Small intestine (tissue), 7 donors: ENCODE measurements around the gene KCNG3. TPM values are rescaled to one million over a fixed set of nuclear protein-coding genes. Genes with fewer than 3 reads are reported as not detected.
A peak's percentile ranks its signal among the peaks of the same experiment; 100 is the strongest.

ENCODE experiments used
- DNase-seq, 2 donors: peaks; one replicate each; pipeline versions ENCODE4 v3.0.0 to v3.0.0-alpha.2; 2013
- FAIRE-seq: peaks from 2 replicates; lab custom pipeline; 2012; peaks lifted over from hg19 to GRCh38; lab: Jason Lieb, UNC
- H3K27ac ChIP-seq, 3 donors: one replicate each; pipeline ENCODE4 v1.5.1; 2013; ENCODE audit warnings: low read length in 2 of 3, mild to moderate bottlenecking in 2 of 3, control low read depth in 1 of 3, inconsistent platforms in 1 of 3, low read depth in 1 of 3, moderate library complexity in 1 of 3
- H3K27me3 ChIP-seq, 3 donors: one replicate each; pipeline ENCODE4 v1.6.1; 2013; ENCODE audit warnings: low read length in 3 of 3, inconsistent platforms in 1 of 3; ENCODE audit not compliant: control insufficient read depth in 3 of 3, insufficient read depth in 3 of 3
- H3K36me3 ChIP-seq, 3 donors: one replicate each; pipeline ENCODE4 v1.6.1; 2013; ENCODE audit warnings: low read length in 3 of 3, inconsistent platforms in 1 of 3, low read depth in 1 of 3, mild to moderate bottlenecking in 1 of 3, moderate library complexity in 1 of 3; ENCODE audit not compliant: control insufficient read depth in 3 of 3, insufficient read depth in 2 of 3
- H3K4me1 ChIP-seq, 3 donors: one replicate each; pipeline ENCODE4 v1.6.1; 2013; ENCODE audit warnings: low read length in 2 of 3, inconsistent platforms in 1 of 3, low read depth in 1 of 3, mild to moderate bottlenecking in 1 of 3, moderate library complexity in 1 of 3; ENCODE audit not compliant: control insufficient read depth in 3 of 3, insufficient read depth in 2 of 3
- H3K4me3 ChIP-seq, 3 donors: one replicate each; pipeline ENCODE4 v1.5.1; 2013; ENCODE audit warnings: low read length in 3 of 3, control low read depth in 1 of 3, inconsistent platforms in 1 of 3, low read depth in 1 of 3, mild to moderate bottlenecking in 1 of 3, moderate library complexity in 1 of 3
- H3K9me3 ChIP-seq, 2 donors: one replicate each; pipeline ENCODE4 v1.6.1; 2013; ENCODE audit warnings: low read depth in 1 of 2, low read length in 1 of 2; ENCODE audit not compliant: control insufficient read depth in 2 of 2, insufficient read depth in 1 of 2
- WGBS, 3 donors: extraction: QIAGEN DNeasy Blood & Tissue Kit; methylation state at CpG; one replicate each; pipeline ENCODE4 v1.1.7; 2013; 5-methylcytosine and 5-hydroxymethylcytosine counted together
- polyA plus RNA-seq, 4 donors: library from polyadenylated mRNA; stranded (reverse) in 3 of 4; unstranded in 1 of 4; fragments of 200-250 nt in 3 of 4; fragments of 120-200 nt in 1 of 4; gene quantifications; one replicate each; pipeline versions ENCODE4 v1.2.1 to v1.2.3, GENCODE V29; 2013
- donor health status: healthy with polysubstance abuse.
- donor health status: control.
- donor health status: control.
- donor health status: Bipolar disorder and iron deficiency.
- donor health status: healthy.

KCNG3 gene
- polyA plus RNA-seq, 4 donors, result 0.03 to 0.15 TPM; not detected in 2

- no peaks in the 10 kb centered on the region for H3K9me3 ChIP-seq
- H3K27ac ChIP-seq, result peak overlapping the region in 1 of 3 donors; percentile 20
- H3K27me3 ChIP-seq, result peaks cover 6 to 26% (median 11%) of the 10 kb centered on the region in 3 donors
- no peak for FAIRE-seq
- peak; percentile 78 to 89 for DNase-seq
- H3K36me3 ChIP-seq, result no peaks in the 10 kb centered on the region
- peak overlapping the region; percentile 32 to 70 (median 50) for H3K4me3 ChIP-seq
- WGBS, 3 donors, result 0 to 1% (median 1%) methylated on average over 61 to 65 of the region's 65 CpGs
- H3K4me1 ChIP-seq, result peaks cover 0 to 1% (median 0%) of the 10 kb centered on the region in 3 donors
Observed at GRCh38 chr2:42494355-42495233, 812 bp upstream of the KCNG3 start.

GRCh38 chr2:42492691-42493467, 903 bp downstream of the KCNG3 start:
- peak; percentile 28 to 69 for DNase-seq
- Histone ChIP-seq H3K27ac (no peak overlapping the region), H3K27me3 (peaks cover 6 to 30% (median 11%) of the 10 kb centered on the region in 3 donors), H3K4me1 (peaks cover 0 to 1% (median 0%) of the 10 kb centered on the region in 3 donors), H3K9me3 (no peaks in the 10 kb centered on the region), H3K4me3 (peak overlapping the region in 2 of 3 donors; percentile 17 to 70), H3K36me3 (no peaks in the 10 kb centered on the region)
- 10 to 29% (median 28%) methylated on average over 45 to 111 of the region's 111 CpGs for WGBS, 3 donors
- FAIRE-seq, result no peak

- Histone ChIP-seq H3K27ac (no peak overlapping the region), H3K9me3 (no peaks in the 10 kb centered on the region), H3K4me1 (peaks cover 0 to under 1% (median 0%) of the 10 kb centered on the region in 3 donors), H3K4me3 (no peak overlapping the region), H3K36me3 (no peaks in the 10 kb centered on the region), H3K27me3 (peaks cover 6 to 25% (median 7%) of the 10 kb centered on the region in 3 donors)
- WGBS, 3 donors, result 88 to 94% (median 91%) methylated on average over 5 of the region's 5 CpGs
- no peak for DNase-seq
- no peak for FAIRE-seq
Observed at GRCh38 chr2:42488297-42488696, 5.5 kb downstream of the KCNG3 start.

- no peaks in the 10 kb centered on the region for H3K36me3 ChIP-seq
- H3K27ac ChIP-seq, result no peak overlapping the region
- H3K4me1 ChIP-seq, result no peaks in the 10 kb centered on the region
- H3K9me3 ChIP-seq, result no peaks in the 10 kb centered on the region
- 61 to 84% (median 64%) methylated on average over 7 of the region's 7 CpGs for WGBS, 3 donors
- FAIRE-seq, result no peak
- peaks cover 0 to 7% (median 0%) of the 10 kb centered on the region in 3 donors for H3K27me3 ChIP-seq
- no peak overlapping the region for H3K4me3 ChIP-seq
- peak; percentile 52 to 57 for DNase-seq
Observed at GRCh38 chr2:42486145-42486906, 7.5 kb downstream of the KCNG3 start.

GRCh38 chr2:42480402-42480801, 13.4 kb downstream of the KCNG3 start:
- H3K27me3 ChIP-seq, result no peaks in the 10 kb centered on the region
- FAIRE-seq (no peak), DNase-seq (no peak)
- 77 to 87% (median 82%) methylated on average over 2 of the region's 2 CpGs for WGBS, 3 donors
- no peak overlapping the region for H3K27ac ChIP-seq
- H3K4me3 ChIP-seq, result no peak overlapping the region
- H3K9me3 ChIP-seq, result no peaks in the 10 kb centered on the region
- no peaks in the 10 kb centered on the region for H3K4me1 ChIP-seq
- no peaks in the 10 kb centered on the region for H3K36me3 ChIP-seq

GRCh38 chr2:42474765-42475454, 18.9 kb downstream of the KCNG3 start:
- Histone ChIP-seq H3K27ac (no peak overlapping the region), H3K36me3 (no peaks in the 10 kb centered on the region), H3K4me1 (no peaks in the 10 kb centered on the region), H3K4me3 (no peak overlapping the region), H3K27me3 (no peaks in the 10 kb centered on the region), H3K9me3 (no peaks in the 10 kb centered on the region)
- peak in 1 of 2 donors; percentile 4 for DNase-seq
- WGBS, 3 donors, result 80 to 83% (median 82%) methylated on average over 6 of the region's 6 CpGs
- no peak for FAIRE-seq

- FAIRE-seq (no peak), DNase-seq (no peak)
- Histone ChIP-seq H3K27ac (no peak overlapping the region), H3K9me3 (peaks cover 0 to 9% of the 10 kb centered on the region in 2 donors), H3K4me3 (no peak overlapping the region), H3K4me1 (no peaks in the 10 kb centered on the region), H3K36me3 (no peaks in the 10 kb centered on the region), H3K27me3 (no peaks in the 10 kb centered on the region)
- WGBS, 3 donors, result 80 to 87% (median 85%) methylated on average over 4 of the region's 4 CpGs
Observed at GRCh38 chr2:42470706-42471105, 23.1 kb downstream of the KCNG3 start.
